Measurements from ENCODE around the gene HAPLN1.
A peak's percentile ranks its signal among the peaks of the same experiment; 100 is the strongest.

Gene HAPLN1

DNA sequence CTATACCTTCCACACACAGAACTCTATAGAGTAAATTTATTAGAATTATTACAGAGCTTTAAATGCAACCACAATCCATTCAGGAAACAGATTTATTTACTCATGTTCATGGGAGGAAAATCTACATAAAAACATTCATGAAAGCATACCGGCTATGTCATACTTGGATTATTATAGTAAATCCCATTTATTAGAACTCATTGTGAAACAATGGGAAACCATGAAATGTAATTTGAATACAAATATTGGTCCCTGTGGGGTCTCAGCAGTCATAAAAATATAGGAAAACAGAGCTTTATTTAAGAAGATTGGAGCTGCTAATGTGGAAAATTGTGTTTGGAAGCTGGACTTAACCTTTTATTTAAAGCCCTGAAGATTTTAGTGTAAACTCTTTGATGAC, 80.7 kb downstream of the HAPLN1 start:
- TF ChIP-seq, protein P1, sequence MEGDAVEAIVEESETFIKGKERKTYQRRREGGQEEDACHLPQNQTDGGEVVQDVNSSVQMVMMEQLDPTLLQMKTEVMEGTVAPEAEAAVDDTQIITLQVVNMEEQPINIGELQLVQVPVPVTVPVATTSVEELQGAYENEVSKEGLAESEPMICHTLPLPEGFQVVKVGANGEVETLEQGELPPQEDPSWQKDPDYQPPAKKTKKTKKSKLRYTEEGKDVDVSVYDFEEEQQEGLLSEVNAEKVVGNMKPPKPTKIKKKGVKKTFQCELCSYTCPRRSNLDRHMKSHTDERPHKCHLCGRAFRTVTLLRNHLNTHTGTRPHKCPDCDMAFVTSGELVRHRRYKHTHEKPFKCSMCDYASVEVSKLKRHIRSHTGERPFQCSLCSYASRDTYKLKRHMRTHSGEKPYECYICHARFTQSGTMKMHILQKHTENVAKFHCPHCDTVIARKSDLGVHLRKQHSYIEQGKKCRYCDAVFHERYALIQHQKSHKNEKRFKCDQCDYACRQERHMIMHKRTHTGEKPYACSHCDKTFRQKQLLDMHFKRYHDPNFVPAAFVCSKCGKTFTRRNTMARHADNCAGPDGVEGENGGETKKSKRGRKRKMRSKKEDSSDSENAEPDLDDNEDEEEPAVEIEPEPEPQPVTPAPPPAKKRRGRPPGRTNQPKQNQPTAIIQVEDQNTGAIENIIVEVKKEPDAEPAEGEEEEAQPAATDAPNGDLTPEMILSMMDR (conservative IDR thresholded peaks at IDR 0.05; ENCODE audit: control insufficient read depth, insufficient read depth, low read depth, low read length), result no peak
- no peak for DNase-seq (ENCODE audit: low read depth)
- H3K4me3 ChIP-seq (ENCODE audit: control insufficient read depth, low read depth, low read length), result no peak overlapping the region

DNA sequence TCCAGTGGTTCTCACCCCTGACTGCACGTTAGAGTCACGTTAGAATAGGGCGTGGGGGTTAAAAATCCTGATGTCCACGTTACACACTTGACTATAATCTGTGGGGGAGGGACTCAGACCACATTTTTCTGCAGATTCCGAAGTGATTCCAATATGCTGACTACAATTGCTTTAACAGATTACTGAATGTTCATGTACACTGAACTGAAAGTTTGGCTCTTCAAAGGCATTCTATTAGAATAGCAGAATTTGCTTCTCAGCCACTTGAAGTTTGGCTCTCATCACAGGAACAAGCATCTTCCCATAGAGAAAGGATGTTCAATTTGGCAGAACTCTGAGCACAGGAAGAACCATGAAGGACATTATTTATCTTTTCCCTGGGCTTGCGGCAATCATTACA, 84.5 kb downstream of the HAPLN1 start:
- TF ChIP-seq, protein P1 (conservative IDR thresholded peaks at IDR 0.05; ENCODE audit: control insufficient read depth, insufficient read depth, low read depth, low read length), result no peak
- no peak overlapping the region for H3K4me3 ChIP-seq (ENCODE audit: control insufficient read depth, low read depth, low read length)
- peak; percentile 28 for DNase-seq (ENCODE audit: low read depth)

DNA sequence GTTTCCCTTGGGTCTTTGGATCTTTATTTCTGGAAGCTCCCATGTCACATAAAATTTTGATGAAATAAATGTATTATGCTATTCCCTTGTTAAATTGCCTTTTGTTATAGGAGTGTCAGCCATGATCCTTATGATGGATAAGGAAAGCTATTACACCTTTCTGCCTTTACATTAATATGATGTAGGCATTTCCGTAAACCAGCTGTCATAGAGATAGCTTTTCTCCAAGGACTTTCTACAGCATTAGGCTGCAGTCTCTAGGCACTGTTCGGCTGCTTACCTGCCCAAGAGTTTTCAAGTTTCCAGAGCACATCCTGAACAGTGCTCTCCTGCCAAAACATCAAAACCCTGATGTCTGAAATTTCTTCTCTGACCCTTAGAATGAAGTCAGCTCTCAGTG, 87.4 kb downstream of the HAPLN1 start:
- TF ChIP-seq, protein P1 (conservative IDR thresholded peaks at IDR 0.05; ENCODE audit: control insufficient read depth, insufficient read depth, low read depth, low read length), result no peak
- no peak for DNase-seq (ENCODE audit: low read depth)
- H3K4me3 ChIP-seq (ENCODE audit: control insufficient read depth, low read depth, low read length), result no peak overlapping the region

DNA sequence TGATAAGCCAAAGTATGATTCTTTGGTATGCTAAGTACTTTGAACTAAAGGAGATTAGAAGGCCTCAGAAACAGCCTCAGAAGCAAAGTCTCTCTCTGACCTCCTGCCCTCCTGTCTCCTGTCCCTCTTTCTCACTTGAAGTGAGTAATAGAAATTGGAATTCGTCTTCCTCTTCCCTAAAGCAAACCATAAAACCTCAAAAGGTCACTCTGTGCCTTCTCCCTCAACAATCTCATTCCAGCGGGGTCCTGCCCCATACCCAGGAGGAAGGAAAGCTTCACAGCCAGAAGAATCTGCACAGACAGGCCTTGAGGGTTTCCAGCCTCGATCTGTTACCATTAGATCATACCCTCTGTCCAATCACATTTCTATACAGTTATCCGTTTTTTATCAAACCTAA, 87.8 kb downstream of the HAPLN1 start:
- DNase-seq (ENCODE audit: low read depth), result peak; percentile 58
- TF ChIP-seq, protein P1 (conservative IDR thresholded peaks at IDR 0.05; ENCODE audit: control insufficient read depth, insufficient read depth, low read depth, low read length), result no peak
- no peak overlapping the region for H3K4me3 ChIP-seq (ENCODE audit: control insufficient read depth, low read depth, low read length)

DNA sequence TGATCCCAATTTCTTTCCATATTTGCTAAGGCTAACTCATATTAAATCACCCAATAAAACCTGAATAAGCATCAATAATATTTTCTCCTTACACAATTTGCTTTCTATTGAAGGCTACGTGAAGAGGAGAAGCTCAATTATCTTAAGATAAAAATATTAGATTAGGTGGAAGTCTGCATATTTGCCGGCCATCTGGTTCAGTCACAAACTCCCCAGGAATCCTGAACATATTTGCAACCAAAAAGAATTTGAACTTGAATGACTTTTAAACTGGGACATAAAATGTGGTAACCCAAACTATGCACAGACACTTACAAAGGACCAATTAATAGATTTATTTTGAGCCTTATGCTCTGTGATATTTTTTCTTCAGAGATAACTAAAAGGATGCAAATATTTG, 92.3 kb downstream of the HAPLN1 start:
- TF ChIP-seq, protein P1 (conservative IDR thresholded peaks at IDR 0.05; ENCODE audit: control insufficient read depth, insufficient read depth, low read depth, low read length), result no peak
- DNase-seq (ENCODE audit: low read depth), result no peak
- H3K4me3 ChIP-seq (ENCODE audit: control insufficient read depth, low read depth, low read length), result no peak overlapping the region

DNA sequence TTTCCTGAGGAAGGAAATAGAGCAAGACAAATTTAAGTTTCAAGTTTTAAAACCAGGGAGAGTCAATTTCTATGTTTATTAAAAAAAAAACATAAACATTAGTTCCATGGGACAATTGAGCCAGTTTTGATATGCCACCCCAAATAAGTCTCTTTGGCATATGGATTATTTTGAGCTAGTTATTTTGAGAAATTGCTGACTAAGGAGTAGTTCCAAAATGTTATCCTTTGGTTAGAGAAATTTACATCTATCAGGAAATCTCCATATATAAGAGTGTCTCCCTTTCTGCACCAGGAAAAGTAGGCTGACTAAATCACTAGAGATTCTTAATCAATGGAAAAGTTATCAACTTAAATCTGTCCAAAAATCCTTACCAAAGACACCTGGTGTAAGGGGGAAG, 105.8 kb downstream of the HAPLN1 start:
- DNase-seq (ENCODE audit: low read depth), result no peak
- TF ChIP-seq, protein P1 (conservative IDR thresholded peaks at IDR 0.05; ENCODE audit: control insufficient read depth, insufficient read depth, low read depth, low read length), result no peak
- no peak overlapping the region for H3K4me3 ChIP-seq (ENCODE audit: control insufficient read depth, low read depth, low read length)

DNA sequence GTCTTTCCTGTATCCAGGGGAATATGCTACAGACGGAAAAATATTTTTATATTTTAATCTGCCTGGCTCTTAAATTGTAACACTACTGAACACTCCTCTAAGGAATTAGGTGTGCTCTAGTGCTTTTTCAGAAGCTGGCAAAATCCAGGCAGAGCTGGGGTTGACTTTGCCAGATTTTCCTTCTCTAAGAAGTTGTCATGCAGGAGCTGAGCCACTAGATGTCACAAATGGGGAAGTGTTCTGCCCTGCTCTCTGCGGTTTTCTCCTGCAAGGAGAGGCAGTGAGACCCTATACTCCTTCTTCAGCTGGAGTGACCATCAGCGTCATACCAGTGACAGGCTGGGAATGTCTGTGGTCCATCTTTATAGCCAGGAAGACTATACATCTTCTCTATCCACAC, 112.5 kb downstream of the HAPLN1 start:
- TF ChIP-seq, protein P1 (conservative IDR thresholded peaks at IDR 0.05; ENCODE audit: control insufficient read depth, insufficient read depth, low read depth, low read length), result peak; percentile 65
- peak; percentile 43 for DNase-seq (ENCODE audit: low read depth)

More for the DNA sequence above, 112.5 kb downstream of the HAPLN1 start:
- no peak overlapping the region for H3K4me3 ChIP-seq (ENCODE audit: control insufficient read depth, low read depth, low read length)
